ENCODE measurements around the gene LRCH1.
A peak's percentile ranks its signal among the peaks of the same experiment; 100 is the strongest.

LRCH1 gene

GRCh38 chr13:46535002-46535401, 18.0 kb upstream of the LRCH1 start:
- no peak for DNase-seq (ENCODE audit: low read depth in 3 of 3)

- DNase-seq (ENCODE audit: low read depth in 3 of 3), result no peak
Measured at GRCh38 chr13:46535825-46536224, 17.1 kb upstream of the LRCH1 start.

- no peak for DNase-seq (ENCODE audit: low read depth in 3 of 3)
Measured at GRCh38 chr13:46536341-46536740, 16.6 kb upstream of the LRCH1 start.

DNA sequence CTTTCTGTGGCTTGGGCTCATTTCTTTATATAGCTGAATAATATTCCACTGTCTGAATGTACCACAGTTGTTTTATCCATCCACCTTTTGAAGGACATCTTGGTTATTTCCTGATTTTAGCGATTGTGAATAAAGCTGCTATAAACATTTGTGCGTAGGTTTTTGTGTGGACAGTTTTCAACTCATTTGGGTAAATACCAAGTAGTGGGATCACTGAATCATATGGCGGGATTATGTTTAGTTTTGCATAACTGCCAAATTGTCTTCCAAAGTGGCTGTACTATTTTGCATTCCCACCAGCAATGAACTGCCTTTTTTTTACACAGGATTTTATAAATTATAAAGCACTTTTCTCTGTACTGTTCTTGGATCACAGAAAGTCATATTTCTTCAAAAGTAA, 13.7 kb upstream of the LRCH1 start:
- no peak for DNase-seq (ENCODE audit: low read depth in 3 of 3)

DNA sequence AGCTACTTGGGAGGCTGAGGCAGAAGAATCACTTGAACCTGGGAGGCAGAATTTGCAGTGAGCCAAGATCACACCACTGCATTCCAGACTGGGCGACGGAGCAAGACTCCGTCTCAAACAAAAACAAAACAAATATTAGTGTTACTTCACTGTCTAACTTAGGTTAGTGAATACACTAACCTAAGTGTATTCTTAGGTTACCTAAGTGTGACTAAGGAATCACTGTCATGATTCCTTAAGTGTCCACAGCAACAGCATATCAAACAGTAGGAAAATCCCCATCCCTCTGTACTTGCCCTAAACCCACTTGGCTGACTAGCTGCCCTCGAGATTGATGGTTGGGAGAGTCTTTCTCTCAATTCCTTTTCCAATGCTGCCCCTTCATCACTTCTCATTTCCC, 11.8 kb upstream of the LRCH1 start:
- DNase-seq (ENCODE audit: low read depth in 3 of 3), result no peak

- DNase-seq (ENCODE audit: low read depth in 3 of 3), result no peak
Measured at GRCh38 chr13:46542833-46543232, 10.1 kb upstream of the LRCH1 start.

DNA sequence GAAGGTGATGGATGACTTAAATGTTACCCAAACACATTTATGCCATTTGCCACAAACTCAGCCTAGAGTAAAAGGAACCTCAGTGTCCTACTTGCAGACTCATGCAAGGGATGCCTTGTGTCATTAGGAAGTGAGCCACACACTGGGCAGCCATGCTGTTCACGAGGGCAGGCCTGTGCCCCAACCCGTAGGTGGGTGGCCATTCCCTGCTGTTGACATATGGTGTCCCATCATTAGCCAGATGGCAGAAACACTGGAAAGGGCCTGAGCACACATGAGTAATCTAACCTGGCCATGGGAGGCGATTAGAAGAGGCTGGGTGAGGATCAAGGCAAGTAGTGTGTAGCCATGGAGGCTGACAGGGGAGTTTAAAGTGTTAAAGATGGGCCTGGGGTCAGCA, 9.7 kb upstream of the LRCH1 start:
- no peak for DNase-seq (ENCODE audit: low read depth in 3 of 3)

GRCh38 chr13:46544208-46544607, 8.8 kb upstream of the LRCH1 start:
- no peak for DNase-seq (ENCODE audit: low read depth in 3 of 3)

DNA sequence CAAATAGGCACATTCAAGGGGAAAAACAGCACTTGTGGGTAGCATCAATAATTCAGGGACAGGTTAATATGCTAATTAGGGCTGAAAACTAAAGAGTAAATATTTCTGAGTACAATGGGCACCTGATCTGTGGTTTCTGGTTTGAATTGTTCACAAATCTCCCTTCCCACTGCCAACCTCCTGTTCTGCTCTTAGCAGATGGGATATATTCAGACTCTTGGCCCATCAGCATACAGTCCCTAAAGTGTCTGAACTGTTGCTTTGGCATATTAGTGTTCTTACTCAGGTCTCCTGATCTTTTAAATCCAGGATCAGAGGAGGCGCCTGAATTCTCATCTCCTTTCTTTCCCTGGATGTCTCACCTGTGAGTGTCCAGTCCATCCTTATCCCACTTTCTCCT, 8.2 kb upstream of the LRCH1 start:
- no peak for DNase-seq (ENCODE audit: low read depth in 3 of 3)

DNA sequence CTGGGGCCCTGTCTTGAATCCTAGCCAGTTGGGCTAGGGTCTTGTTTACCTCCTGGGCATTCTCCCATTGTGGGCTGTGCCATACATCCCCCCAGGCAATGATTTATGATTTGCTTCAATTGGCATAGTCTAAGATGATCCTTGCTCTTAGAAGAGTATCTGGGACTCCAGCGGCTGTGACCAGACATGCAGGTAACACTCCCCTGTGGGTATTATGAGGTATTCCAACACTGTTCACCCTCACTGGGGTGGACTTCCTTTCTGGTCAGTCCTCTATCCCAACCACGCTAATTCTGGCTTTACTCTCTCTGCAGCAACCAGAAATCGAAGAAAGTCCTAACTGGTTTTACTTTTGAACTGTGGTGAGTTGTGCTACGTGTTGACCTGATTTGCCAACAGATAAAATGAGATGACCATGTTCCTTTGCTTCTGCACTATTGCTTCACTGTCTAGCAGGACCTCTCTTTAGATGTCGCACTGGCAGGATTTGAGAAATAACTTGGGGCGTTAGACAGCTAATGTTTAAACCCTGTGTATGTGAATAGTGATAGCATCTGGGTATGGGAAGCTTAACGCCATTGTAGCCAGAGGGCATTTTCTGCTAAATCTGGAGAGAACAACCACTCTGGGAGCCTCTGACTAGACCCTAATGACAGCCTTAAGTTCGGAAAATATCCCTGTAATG, 6.7 kb upstream of the LRCH1 start:
- no peak for DNase-seq (ENCODE audit: low read depth in 3 of 3)

- no peak for DNase-seq (ENCODE audit: low read depth in 3 of 3)
Measured at GRCh38 chr13:46550822-46551221, 2.1 kb upstream of the LRCH1 start.

DNA sequence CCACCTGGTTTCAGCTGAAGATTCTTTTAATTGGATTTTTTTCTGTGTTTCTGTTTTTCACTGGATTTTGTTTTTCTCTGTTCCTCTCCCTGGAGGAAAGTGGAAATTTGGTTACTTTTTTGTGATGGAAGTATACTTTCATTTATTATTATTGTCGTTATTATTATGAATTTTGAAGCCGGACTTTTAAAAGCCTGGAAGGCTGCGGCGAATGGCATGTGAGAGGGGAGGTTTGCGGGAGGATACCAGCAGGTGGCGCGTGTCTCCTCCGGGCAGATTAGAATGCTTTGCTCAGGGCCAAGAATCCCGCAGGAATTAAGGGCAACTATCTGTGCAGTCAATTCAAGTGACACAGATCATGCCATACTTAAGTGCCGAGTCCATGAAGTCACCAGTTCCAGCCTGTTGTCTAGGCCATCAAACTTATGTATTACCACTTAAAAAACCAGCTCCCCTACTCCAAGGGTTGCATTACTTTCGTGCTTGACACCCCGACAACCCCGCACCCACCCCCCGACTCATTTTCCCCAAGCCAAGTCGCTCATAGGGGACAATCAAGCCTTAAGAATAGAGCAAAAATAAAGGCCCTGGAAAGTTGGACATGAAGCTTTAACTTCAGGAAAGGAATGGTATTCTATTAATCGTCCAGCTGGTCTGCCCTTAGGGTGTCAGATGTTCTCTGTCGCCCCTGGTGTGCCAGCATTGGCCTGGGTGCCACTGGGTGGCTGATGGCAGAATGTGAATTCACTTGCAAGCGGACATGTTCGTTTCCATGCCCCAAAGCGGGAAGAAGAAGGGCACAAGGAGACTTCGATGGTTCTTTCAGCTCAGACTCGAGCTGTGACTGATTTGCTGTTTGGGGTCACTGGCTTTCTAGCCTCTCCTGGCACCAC, 1.3 kb upstream of the LRCH1 start:
- peak in 2 of 3 donors; percentile 21 to 69 for DNase-seq (ENCODE audit: low read depth in 3 of 3)

- DNase-seq (ENCODE audit: low read depth in 3 of 3), result no peak
Measured at GRCh38 chr13:46552303-46552682, 677 bp upstream of the LRCH1 start.

GRCh38 chr13:46553521-46553885, 533 bp downstream of the LRCH1 start:
- no peak for DNase-seq (ENCODE audit: low read depth in 3 of 3)

- peak in 2 of 3 donors; percentile 56 to 57 for DNase-seq (ENCODE audit: low read depth in 3 of 3)
Measured at GRCh38 chr13:46553886-46554858, 1.2 kb downstream of the LRCH1 start.

DNA sequence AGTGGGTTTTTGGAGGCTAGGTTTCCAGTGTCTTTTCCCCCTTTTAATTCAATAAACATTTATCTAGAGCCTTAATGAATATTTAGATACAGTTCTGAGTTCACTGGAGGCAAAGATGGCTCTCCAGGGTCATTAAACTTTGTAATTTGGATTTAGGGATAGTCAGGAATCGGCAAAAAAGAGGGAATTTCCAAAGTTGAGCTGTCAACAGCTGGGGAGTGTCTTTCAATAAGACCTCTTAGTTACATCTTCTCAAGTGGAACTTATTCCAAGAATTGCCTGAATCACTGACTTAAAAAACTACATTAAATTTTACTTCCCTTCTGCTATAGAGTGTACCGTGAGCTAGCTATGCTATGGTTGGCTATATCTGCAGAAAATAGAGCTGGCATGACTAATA, 2.0 kb downstream of the LRCH1 start:
- no peak for DNase-seq (ENCODE audit: low read depth in 3 of 3)

DNA sequence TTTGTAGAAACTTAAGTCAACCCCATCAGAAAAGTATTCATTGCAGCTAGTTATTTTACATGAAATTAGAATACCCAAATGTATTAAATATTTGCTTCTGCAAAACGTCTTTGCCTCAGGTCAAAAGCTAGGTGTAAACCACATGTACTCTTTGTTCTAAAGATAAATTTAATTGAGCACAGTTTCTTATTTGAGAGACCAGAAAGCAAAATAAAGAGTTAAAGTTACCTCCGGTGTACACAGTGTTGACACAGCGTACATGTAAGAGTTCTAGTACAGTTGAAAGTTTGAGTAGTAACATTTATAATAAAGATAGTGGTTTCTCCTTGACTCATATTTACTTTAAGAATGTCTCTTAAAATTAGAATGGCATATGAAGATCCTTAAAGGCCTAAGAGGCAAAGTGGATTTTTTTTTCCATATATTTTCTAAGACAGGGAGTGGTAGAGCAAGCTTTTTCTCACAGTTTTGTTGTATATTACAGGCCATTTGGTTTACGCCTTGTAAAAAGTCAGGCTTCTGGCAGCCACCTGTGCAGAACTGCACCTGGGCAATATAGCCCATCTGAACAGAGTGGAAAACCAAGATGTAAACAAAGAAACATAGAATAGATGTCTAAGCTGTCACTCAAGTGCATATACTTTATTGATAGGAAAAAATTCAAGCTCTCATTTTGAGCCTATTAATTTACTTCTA, 2.9 kb downstream of the LRCH1 start:
- DNase-seq (ENCODE audit: low read depth in 3 of 3), result no peak

DNA sequence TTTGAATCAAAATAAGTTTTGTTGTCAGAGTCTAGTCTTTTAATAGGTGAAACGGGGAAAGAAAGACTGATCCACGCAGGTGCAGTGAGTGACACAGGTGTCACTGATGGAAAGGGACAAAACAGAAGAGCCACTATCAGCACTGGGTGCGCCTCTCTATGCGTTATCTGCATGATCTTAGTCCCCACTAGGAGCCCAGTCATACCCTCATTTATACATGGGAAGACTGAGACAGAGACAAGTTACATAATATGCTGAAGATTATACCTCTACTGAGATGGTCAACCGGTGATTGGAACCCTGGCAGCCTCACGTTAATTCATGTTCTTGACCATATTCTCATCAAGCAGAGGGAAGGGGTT, 3.4 kb downstream of the LRCH1 start:
- DNase-seq (ENCODE audit: low read depth in 3 of 3), result no peak

DNA sequence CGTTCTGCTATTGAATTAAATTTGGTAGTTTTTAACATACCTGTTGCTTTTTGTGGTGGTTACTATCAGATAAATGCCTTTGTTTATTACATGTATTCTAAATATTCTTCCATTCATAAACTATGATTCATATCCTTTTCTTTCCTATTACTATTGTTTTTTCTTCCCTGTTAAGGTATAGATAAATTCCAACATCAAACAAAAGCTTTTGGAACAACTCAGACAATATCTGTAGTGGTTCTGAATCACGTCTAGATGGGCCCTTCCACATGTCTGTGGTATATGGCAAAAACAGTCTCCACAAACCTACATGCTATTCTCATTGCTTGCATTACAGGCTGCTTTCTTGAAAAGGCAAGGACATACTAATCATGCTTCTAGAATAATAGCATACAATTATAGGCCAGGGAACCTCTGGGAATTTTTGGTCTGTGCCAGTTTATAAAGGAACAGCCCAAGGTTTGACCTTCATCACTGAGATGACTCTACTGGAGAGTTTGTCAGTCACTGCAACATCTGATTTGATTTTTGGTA, 6.4 kb downstream of the LRCH1 start:
- DNase-seq (ENCODE audit: low read depth in 3 of 3), result no peak

DNA sequence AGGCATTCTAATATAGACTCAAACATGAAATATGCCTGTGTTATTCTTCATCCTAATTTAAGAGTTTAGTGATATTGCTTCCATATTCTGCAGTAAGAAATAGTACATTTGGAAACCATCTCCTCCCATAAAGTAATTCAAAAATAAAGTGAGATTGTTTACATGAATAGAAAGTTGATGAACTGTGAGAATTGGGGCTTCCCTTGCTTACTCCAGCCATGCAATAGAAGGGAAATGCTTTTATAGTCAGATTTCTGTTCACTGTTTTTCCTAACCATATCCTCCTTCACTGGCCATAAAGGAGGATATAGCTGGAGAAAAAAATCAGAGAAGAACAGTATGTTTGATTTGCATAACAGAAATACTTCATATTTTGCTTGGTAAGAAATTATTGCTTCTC, 7.8 kb downstream of the LRCH1 start:
- no peak for DNase-seq (ENCODE audit: low read depth in 3 of 3)

DNA sequence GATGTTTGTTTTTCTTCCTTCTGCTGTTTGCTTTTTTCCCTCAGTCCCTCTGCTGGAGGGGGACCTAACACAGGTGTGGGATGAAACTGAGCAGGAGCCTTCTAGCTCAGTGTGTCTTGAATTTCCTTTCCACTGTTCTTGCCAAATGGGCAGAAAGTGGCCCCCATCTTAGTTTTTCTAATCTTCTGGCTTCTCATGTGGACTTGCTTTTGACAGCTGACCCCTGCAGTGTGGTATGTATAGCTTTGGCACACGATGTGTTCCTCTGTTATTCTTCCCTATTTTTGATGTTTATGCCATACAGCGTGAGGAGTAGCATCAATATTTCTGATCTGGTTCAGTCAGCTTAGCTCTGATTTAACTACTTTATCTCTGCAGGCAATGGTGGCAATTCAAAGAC, 8.3 kb downstream of the LRCH1 start:
- DNase-seq (ENCODE audit: low read depth in 3 of 3), result no peak

Data from stimulated activated CD4-positive, alpha-beta T cell treated with anti-CD3 and anti-CD28 coated beads, TNF-alpha, amount 100 ng/mL, for 48 hours (primary cell).